ENCODE measurements around the gene CDYL.

The CDYL gene

DNA sequence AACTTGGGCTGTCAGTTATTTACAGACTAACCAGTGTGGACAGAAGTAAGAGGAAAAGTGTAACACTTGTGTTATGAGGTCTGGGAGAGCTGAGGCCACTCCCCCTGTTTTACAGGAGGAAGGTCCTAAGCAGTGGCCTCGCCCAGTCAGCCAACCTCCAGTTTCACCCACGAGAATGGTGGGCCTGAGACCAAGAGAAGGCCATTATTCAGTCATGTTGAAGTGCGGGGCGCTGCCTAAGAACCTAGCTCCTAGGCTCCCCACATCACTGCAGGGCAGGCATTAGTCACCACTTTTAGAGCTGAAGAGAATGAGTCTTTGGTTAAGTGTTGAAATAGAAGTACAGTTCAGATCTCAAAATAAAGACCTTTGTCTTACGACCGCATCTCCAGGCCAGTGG, 27.9 kb downstream of the CDYL start:
- Histone ChIP-seq H3K9me3 (ENCODE audit: control insufficient read depth, low read length) (no peaks in the 10 kb centered on the region), H3K4me3 (ENCODE audit: low read depth, low read length) (no peak overlapping the region), H3K27me3 (ENCODE audit: control insufficient read depth, insufficient read depth, low read length) (no peaks in the 10 kb centered on the region), H2AFZ (no peak overlapping the region), H3K4me1 (peaks cover 13% of the 10 kb centered on the region), H3K79me2 (peaks cover 29% of the 10 kb centered on the region), H3K36me3 (ENCODE audit: control insufficient read depth, insufficient read depth, low read length) (no peaks in the 10 kb centered on the region), H3K4me2 (ENCODE audit: low read length) (no peak overlapping the region), H3K9ac (no peak overlapping the region), H3K27ac (no peak overlapping the region)
- TF ChIP-seq CTCF (IDR thresholded peaks at IDR 0.05), result no peak

DNA sequence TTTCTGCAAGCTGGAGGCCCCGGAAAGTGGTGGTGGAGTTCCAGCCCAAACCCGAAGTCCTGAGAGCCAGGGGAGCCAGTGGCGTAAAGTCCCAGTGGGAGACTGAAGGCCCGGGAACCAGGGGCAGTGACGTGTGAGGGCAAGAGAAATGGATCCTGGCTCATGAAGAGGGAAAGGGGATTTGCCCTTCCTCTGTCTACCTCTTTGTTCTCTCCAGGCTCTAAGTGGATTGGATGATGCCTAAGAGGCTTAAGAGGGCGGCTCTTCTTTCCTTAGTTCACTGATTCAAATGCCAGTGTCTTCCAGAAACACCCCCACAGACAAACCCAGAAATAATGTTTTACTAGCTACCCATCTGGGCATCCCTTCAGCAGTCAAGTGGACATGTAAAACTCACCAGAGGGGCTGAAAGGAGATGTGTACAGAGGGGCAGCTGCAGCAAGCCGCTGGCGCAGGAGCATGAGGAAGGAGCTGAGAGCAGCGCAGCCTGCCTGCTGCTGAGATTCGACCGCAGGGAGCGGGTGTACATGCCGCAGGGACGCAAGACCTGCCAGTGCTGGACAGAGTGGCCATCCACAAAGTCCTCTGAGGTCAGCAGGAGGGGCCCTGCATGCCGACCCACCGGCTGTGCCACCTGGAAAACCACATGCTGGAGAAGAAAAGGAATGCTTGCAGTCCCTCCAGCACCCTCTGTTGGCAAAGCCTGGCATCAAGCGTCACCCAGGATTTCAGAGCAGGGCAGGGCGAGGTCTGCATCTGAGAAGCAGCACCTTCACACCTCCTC, 29.5 kb downstream of the CDYL start:
- peak; percentile 64 for TF ChIP-seq CTCF (IDR thresholded peaks at IDR 0.05)
- no peak overlapping the region for H3K4me2 ChIP-seq (ENCODE audit: low read length)
- H3K36me3 ChIP-seq (ENCODE audit: control insufficient read depth, insufficient read depth, low read length), result no peaks in the 10 kb centered on the region
- H3K9ac ChIP-seq, result no peak overlapping the region
- H2AFZ ChIP-seq, result no peak overlapping the region
- peaks cover 40% of the 10 kb centered on the region for H3K79me2 ChIP-seq
- H3K4me3 ChIP-seq (ENCODE audit: low read depth, low read length), result no peak overlapping the region
- H3K4me1 ChIP-seq, result peaks cover 14% of the 10 kb centered on the region
- no peaks in the 10 kb centered on the region for H3K27me3 ChIP-seq (ENCODE audit: control insufficient read depth, insufficient read depth, low read length)
- no peak overlapping the region for H3K27ac ChIP-seq
- H3K9me3 ChIP-seq (ENCODE audit: control insufficient read depth, low read length), result no peaks in the 10 kb centered on the region

DNA sequence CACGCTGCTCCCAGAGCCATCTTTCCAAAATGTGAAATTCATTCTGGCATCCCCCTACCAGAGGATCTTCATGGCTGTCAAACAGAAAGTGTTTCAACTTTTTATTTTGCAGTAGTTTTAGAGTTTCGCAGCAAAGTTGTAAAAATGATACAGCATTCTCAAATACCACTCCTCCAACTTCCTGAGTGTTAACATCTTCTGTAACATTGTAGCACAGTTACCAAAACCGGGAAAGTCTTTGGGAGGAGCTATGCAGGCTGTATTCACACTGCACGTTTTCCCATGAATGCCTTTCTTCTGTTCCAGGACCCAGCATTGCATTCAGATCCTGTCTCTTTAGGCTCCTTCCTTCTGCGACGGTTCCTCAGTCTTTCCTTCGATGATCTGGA, 30.1 kb downstream of the CDYL start:
- peaks cover 18% of the 10 kb centered on the region for H3K4me1 ChIP-seq
- TF ChIP-seq CTCF (IDR thresholded peaks at IDR 0.05), result no peak

DNA sequence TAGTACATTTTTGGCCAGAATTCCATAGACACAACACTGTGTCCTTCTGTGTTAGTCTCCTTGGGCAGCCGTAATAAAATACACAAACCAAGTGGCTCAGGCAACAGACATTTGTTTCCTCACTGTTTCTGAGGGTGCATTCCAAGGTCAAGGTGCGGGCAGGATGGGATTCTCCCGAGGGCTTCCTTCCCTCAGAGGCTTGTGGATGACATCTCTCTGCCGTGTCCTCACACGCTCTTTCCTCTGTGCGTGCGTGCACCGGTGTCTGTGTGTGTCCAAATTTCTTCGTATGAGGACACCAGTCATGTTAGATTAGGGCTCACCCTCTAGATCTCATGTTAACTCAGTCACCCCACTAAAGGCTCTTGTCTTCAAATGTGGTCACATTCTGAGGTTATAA, 30.6 kb downstream of the CDYL start:
- no peak overlapping the region for H3K4me2 ChIP-seq (ENCODE audit: low read length)
- no peak overlapping the region for H3K9ac ChIP-seq
- TF ChIP-seq CTCF (IDR thresholded peaks at IDR 0.05), result no peak
- peaks cover 49% of the 10 kb centered on the region for H3K79me2 ChIP-seq
- no peak overlapping the region for H3K4me3 ChIP-seq (ENCODE audit: low read depth, low read length)
- no peaks in the 10 kb centered on the region for H3K9me3 ChIP-seq (ENCODE audit: control insufficient read depth, low read length)
- H3K36me3 ChIP-seq (ENCODE audit: control insufficient read depth, insufficient read depth, low read length), result no peaks in the 10 kb centered on the region
- no peak overlapping the region for H2AFZ ChIP-seq
- no peaks in the 10 kb centered on the region for H3K27me3 ChIP-seq (ENCODE audit: control insufficient read depth, insufficient read depth, low read length)
- no peak overlapping the region for H3K27ac ChIP-seq
- peaks cover 13% of the 10 kb centered on the region for H3K4me1 ChIP-seq

More for the DNA sequence above, 30.1 kb downstream of the CDYL start:
- Histone ChIP-seq H3K79me2 (peaks cover 44% of the 10 kb centered on the region), H3K9me3 (ENCODE audit: control insufficient read depth, low read length) (no peaks in the 10 kb centered on the region), H3K27me3 (ENCODE audit: control insufficient read depth, insufficient read depth, low read length) (no peaks in the 10 kb centered on the region), H2AFZ (no peak overlapping the region), H3K4me2 (ENCODE audit: low read length) (no peak overlapping the region), H3K4me3 (ENCODE audit: low read depth, low read length) (no peak overlapping the region), H3K9ac (no peak overlapping the region), H3K27ac (no peak overlapping the region), H3K36me3 (ENCODE audit: control insufficient read depth, insufficient read depth, low read length) (no peaks in the 10 kb centered on the region)

DNA sequence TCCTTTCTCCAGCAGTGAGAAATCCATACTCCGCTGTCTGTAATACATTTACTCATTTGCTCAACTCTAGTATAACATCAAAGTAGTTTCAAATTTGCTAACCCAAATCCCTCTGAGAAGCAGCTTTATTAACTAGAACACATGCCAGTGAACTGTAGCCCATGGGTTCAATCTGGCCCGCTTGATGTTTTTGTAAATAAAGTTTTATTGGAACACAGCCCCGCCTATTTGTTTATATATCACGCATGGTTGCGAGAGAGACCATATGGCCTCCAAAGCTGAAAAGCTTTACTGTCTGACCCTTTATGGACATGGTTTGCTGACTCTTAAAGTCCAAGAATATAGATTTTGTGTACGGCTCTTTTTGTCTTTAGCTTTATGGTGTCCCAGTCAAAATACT, 32.2 kb downstream of the CDYL start:
- TF ChIP-seq CTCF (IDR thresholded peaks at IDR 0.05), result no peak
- Histone ChIP-seq H3K9ac (no peak overlapping the region), H3K36me3 (ENCODE audit: control insufficient read depth, insufficient read depth, low read length) (no peaks in the 10 kb centered on the region), H3K79me2 (peaks cover 54% of the 10 kb centered on the region), H3K9me3 (ENCODE audit: control insufficient read depth, low read length) (no peaks in the 10 kb centered on the region), H2AFZ (no peak overlapping the region), H3K27me3 (ENCODE audit: control insufficient read depth, insufficient read depth, low read length) (no peaks in the 10 kb centered on the region), H3K27ac (no peak overlapping the region), H3K4me3 (ENCODE audit: low read depth, low read length) (no peak overlapping the region), H3K4me1 (peaks cover 6% of the 10 kb centered on the region), H3K4me2 (ENCODE audit: low read length) (no peak overlapping the region)
